KMS-11 (cell line): Measurements from ENCODE around the gene ARHGEF38.

Source experiments
- H2AFZ ChIP-seq: fragments of 200-600 bp; sonication (generic); 2 replicates; pipeline ENCODE4 v1.6.1; 2016; ENCODE audit warnings: antibody characterized with exemption, mixed run types, low read depth
- H3K27ac ChIP-seq: fragments of 200-600 bp; sonication (generic); 2 replicates; pipeline ENCODE4 v1.6.1; 2016; ENCODE audit warnings: mild to moderate bottlenecking, mixed run types
- H3K27me3 ChIP-seq: fragments of 200-600 bp; sonication (generic); 2 replicates; pipeline ENCODE4 v1.6.1; 2017; ENCODE audit warnings: mild to moderate bottlenecking, low read depth, mixed run types, moderate library complexity; ENCODE audit not compliant: insufficient read depth
- H3K36me3 ChIP-seq: fragments of 200-600 bp; sonication (generic); 2 replicates; pipeline ENCODE4 v1.6.1; 2017; ENCODE audit warnings: mild to moderate bottlenecking, mixed run types; ENCODE audit not compliant: insufficient read depth
- H3K4me1 ChIP-seq: fragments of 200-600 bp; sonication (generic); 2 replicates; pipeline ENCODE4 v1.6.1; 2016; ENCODE audit warnings: mild to moderate bottlenecking, low read depth, mixed run types; ENCODE audit not compliant: poor library complexity, severe bottlenecking
- H3K4me2 ChIP-seq: fragments of 200-600 bp; sonication (generic); 2 replicates; pipeline ENCODE4 v1.7.0; 2016; ENCODE audit warnings: mild to moderate bottlenecking, mixed run types
- H3K4me3 ChIP-seq: fragments of 200-600 bp; sonication (generic); IDR thresholded peaks from 2 replicates; pipeline ENCODE4 v1.6.1; 2017; ENCODE audit warnings: low read depth, low read length, mixed read lengths; ENCODE audit not compliant: insufficient read depth
- H3K79me2 ChIP-seq: fragments of 200-600 bp; sonication (generic); 2 replicates; pipeline ENCODE4 v1.6.1; 2016; ENCODE audit warnings: low read depth, mixed run types; ENCODE audit not compliant: insufficient read depth
- H3K9ac ChIP-seq: fragments of 200-600 bp; sonication (generic); 2 replicates; pipeline ENCODE4 v1.6.1; 2016; ENCODE audit warnings: mild to moderate bottlenecking, mixed run types
- H4K20me1 ChIP-seq: fragments of 200-600 bp; sonication (generic); 2 replicates; pipeline ENCODE4 v1.6.1; 2016; ENCODE audit warnings: mild to moderate bottlenecking, mixed run types; ENCODE audit not compliant: insufficient read depth
- TF ChIP-seq, protein P1 (sequence below): fragments of 200-600 bp; sonication (generic); conservative IDR thresholded peaks from 2 replicates; pipeline ENCODE4 v1.6.1; 2017; ENCODE audit warnings: low read depth, mild to moderate bottlenecking, antibody characterized with exemption, low read length, moderate library complexity, mixed read lengths

Gene ARHGEF38

DNA sequence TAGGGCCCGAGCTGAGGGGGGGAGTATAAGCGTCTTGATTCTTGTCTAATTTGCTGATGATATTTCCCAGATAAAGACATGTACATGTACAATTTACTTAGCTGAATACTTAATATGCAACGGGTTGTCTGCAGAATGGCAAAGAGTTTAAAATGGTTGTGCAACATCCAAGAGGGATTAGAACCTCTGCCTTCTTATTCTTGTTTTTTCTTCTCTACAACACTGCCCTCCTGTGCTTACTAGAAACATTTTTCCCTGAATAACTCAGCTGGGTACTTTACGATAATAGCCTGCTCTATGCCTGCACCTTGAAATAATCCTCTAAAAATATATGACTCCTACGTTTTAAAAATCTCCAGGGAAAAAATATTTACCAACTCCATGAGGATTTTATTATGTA is 114.3 kb downstream of the ARHGEF38 start:
- Histone ChIP-seq H3K27ac (no peak overlapping the region), H3K9ac (no peak overlapping the region), H3K4me3 (no peak overlapping the region), H3K4me2 (no peak overlapping the region), H3K4me1 (peaks cover 46% of the 10 kb centered on the region), H3K27me3 (no peaks in the 10 kb centered on the region), H3K36me3 (no peaks in the 10 kb centered on the region), H3K79me2 (no peaks in the 10 kb centered on the region), H4K20me1 (no peaks in the 10 kb centered on the region), H2AFZ (no peak overlapping the region)
- TF ChIP-seq, protein P1, sequence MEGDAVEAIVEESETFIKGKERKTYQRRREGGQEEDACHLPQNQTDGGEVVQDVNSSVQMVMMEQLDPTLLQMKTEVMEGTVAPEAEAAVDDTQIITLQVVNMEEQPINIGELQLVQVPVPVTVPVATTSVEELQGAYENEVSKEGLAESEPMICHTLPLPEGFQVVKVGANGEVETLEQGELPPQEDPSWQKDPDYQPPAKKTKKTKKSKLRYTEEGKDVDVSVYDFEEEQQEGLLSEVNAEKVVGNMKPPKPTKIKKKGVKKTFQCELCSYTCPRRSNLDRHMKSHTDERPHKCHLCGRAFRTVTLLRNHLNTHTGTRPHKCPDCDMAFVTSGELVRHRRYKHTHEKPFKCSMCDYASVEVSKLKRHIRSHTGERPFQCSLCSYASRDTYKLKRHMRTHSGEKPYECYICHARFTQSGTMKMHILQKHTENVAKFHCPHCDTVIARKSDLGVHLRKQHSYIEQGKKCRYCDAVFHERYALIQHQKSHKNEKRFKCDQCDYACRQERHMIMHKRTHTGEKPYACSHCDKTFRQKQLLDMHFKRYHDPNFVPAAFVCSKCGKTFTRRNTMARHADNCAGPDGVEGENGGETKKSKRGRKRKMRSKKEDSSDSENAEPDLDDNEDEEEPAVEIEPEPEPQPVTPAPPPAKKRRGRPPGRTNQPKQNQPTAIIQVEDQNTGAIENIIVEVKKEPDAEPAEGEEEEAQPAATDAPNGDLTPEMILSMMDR: peak; percentile 58; the same call in 1 of the 2 replicates

DNA sequence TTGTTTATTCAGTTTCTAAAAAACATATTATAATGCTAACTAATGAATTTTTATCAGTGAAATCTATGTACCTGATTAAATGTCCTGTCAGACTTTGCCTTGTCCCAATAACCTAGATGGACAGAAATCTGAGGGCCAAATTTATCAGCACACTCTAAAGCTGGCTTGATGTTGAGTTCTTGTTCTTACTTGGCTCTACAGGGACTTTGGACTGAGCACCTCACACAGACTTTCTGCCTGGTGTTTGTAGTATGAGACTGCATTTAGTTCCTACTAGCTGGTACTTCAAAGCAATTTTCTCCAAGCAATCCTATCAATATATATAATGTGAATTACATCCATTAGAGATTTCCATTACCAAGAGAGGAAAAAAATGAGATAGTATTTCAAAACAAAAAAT is 118.3 kb downstream of the ARHGEF38 start:
- TF ChIP-seq, protein P1: no peak
- no peaks in the 10 kb centered on the region for H3K27me3 ChIP-seq
- H3K4me1 ChIP-seq: peaks cover 13% of the 10 kb centered on the region
- H3K79me2 ChIP-seq: no peaks in the 10 kb centered on the region
- no peak overlapping the region for H3K27ac ChIP-seq
- no peak overlapping the region for H3K9ac ChIP-seq
- no peak overlapping the region for H3K4me2 ChIP-seq
- H2AFZ ChIP-seq: no peak overlapping the region
- no peak overlapping the region for H3K4me3 ChIP-seq
- H3K36me3 ChIP-seq: no peaks in the 10 kb centered on the region
- no peaks in the 10 kb centered on the region for H4K20me1 ChIP-seq

DNA sequence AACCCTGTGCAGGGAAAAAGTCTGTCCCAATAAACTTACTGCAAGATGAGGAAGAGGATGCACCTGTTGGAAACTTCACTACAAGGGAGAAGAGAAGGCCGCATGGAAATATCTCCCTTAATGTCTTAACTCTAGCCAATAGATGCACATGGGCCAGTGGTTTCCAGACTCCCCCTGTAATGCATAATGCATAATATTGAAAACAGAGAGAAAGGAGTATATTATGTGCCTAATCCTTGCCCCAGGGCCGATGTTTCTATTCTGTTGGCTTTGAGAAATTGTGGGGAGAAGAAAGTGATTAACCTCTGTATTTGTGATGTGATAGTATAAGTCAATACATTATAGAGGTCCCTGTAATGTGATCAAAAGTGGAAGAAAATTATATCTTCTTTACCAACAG is 118.9 kb downstream of the ARHGEF38 start:
- H3K27ac ChIP-seq: no peak overlapping the region
- no peak overlapping the region for H3K4me3 ChIP-seq
- no peaks in the 10 kb centered on the region for H4K20me1 ChIP-seq
- peaks cover 7% of the 10 kb centered on the region for H3K4me1 ChIP-seq
- H3K79me2 ChIP-seq: no peaks in the 10 kb centered on the region
- H3K4me2 ChIP-seq: no peak overlapping the region
- no peaks in the 10 kb centered on the region for H3K27me3 ChIP-seq
- H3K9ac ChIP-seq: no peak overlapping the region
- H2AFZ ChIP-seq: no peak overlapping the region
- TF ChIP-seq, protein P1: no peak
- H3K36me3 ChIP-seq: no peaks in the 10 kb centered on the region

DNA sequence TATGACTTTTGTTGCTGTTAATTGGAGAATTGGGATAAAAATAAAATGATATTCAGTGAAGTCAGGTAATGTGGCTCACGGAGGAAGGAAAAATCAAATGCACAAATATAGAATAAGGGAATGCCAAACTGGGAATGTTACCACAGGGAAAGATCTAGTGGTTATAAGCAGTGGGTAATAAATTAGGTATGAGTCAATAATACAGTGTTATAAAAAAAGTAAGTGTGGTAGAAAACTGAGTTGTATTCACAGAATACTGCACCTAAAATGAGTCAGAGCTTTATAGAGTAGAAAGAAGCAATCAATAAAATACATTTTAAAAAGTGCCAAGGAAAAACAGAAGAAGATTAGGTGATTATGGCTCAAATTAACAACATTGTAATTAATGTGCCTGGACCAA is 121.6 kb downstream of the ARHGEF38 start:
- no peak overlapping the region for H3K27ac ChIP-seq
- H3K4me2 ChIP-seq: no peak overlapping the region
- no peaks in the 10 kb centered on the region for H4K20me1 ChIP-seq
- H3K9ac ChIP-seq: no peak overlapping the region
- no peak overlapping the region for H3K4me3 ChIP-seq
- H3K27me3 ChIP-seq: no peaks in the 10 kb centered on the region
- TF ChIP-seq, protein P1: no peak
- no peaks in the 10 kb centered on the region for H3K36me3 ChIP-seq
- no peaks in the 10 kb centered on the region for H3K79me2 ChIP-seq
- no peaks in the 10 kb centered on the region for H3K4me1 ChIP-seq
- H2AFZ ChIP-seq: no peak overlapping the region
